Keratinocyte (primary cell): Measurements from ENCODE around the gene LPAR5. TPM values are rescaled to one million over a fixed set of nuclear protein-coding genes. Genes with fewer than 3 reads are reported as not detected.

Experiments used
- DNase-seq: peaks from one replicate; pipeline ENCODE4 v3.0.0-alpha.2; 2011; ENCODE audit warnings: low read depth, missing footprints, low spot score
- FAIRE-seq: peaks from 2 replicates; lab custom pipeline; 2011; peaks lifted over from hg19 to GRCh38; lab: Jason Lieb, UNC
- H2AFZ ChIP-seq: 2 replicates; pipeline ENCODE4 v1.6.0; 2012; ENCODE audit warnings: low read length, control low read depth, inconsistent platforms; ENCODE audit not compliant: control insufficient read depth
- H3K27ac ChIP-seq: 2 replicates; pipeline ENCODE4 v1.5.1; 2011; ENCODE audit warnings: low read length; ENCODE audit not compliant: control insufficient read depth, insufficient read depth
- H3K27me3 ChIP-seq: 3 replicates; pipeline ENCODE4 v1.6.0; 2011; ENCODE audit warnings: low read length; ENCODE audit not compliant: control insufficient read depth, insufficient read depth; ENCODE audit errors: extremely low read depth
- H3K36me3 ChIP-seq, 2 experiments: 2 replicates in 1 of 2; 3 replicates in 1 of 2; pipeline ENCODE4 v1.5.1; 2011; ENCODE audit warnings: low read length in 2 of 2, mild to moderate bottlenecking in 1 of 2; ENCODE audit not compliant: control insufficient read depth in 2 of 2, insufficient read depth in 2 of 2; ENCODE audit errors: extremely low read depth in 1 of 2
- H3K4me1 ChIP-seq: 3 replicates; pipeline ENCODE4 v1.5.1; 2011; ENCODE audit warnings: low read length; ENCODE audit not compliant: control insufficient read depth, insufficient read depth; ENCODE audit errors: extremely low read depth
- H3K4me2 ChIP-seq: 3 replicates; pipeline ENCODE4 v1.6.0; 2011; ENCODE audit warnings: low read depth, low read length; ENCODE audit not compliant: control insufficient read depth, insufficient read depth; ENCODE audit errors: extremely low read depth
- H3K4me3 ChIP-seq, 3 experiments: fragments of 200-600 bp in 1 of 3; sonication (generic) in 1 of 3; 2 replicates in 2 of 3; 3 replicates in 1 of 3; pipeline ENCODE4 v1.5.1; 2011 to 2016; ENCODE audit warnings: low read length in 3 of 3, mild to moderate bottlenecking in 3 of 3, control low read depth in 2 of 3, inconsistent platforms in 1 of 3, low read depth in 1 of 3, mixed read lengths in 1 of 3, mixed run types in 1 of 3, moderate library complexity in 1 of 3; ENCODE audit not compliant: control insufficient read depth in 2 of 3, insufficient read depth in 2 of 3; ENCODE audit errors: extremely low read depth in 1 of 3
- H3K79me2 ChIP-seq: 2 replicates; pipeline ENCODE4 v1.6.0; 2012; ENCODE audit warnings: low read length; ENCODE audit not compliant: control insufficient read depth, insufficient read depth
- H3K9ac ChIP-seq: 3 replicates; pipeline ENCODE4 v1.6.0; 2011; ENCODE audit warnings: low read length; ENCODE audit not compliant: control insufficient read depth, insufficient read depth; ENCODE audit errors: extremely low read depth
- H3K9me1 ChIP-seq: 3 replicates; pipeline ENCODE4 v1.6.0; 2011; ENCODE audit warnings: low read length; ENCODE audit not compliant: control insufficient read depth, insufficient read depth; ENCODE audit errors: extremely low read depth
- H3K9me3 ChIP-seq: 2 replicates; pipeline ENCODE4 v1.5.1; 2012; ENCODE audit warnings: low read depth, low read length; ENCODE audit not compliant: control insufficient read depth
- H4K20me1 ChIP-seq: 3 replicates; pipeline ENCODE4 v1.6.0; 2011; ENCODE audit warnings: low read length; ENCODE audit not compliant: control insufficient read depth, insufficient read depth; ENCODE audit errors: extremely low read depth
- EZH2 ChIP-seq: IDR thresholded peaks from one replicate; pipeline ENCODE4 v1.6.1; 2012; ENCODE audit warnings: inconsistent platforms, mild to moderate bottlenecking, low read length, moderate library complexity
- dilution Hi-C: fragments of 300-500 bp; cut with MboI; formaldehyde crosslinking; loops from one replicate; pipeline ENCODE4 v1.7.0; 2020; ENCODE audit warnings: low sequenced_read_pairs; ENCODE audit not compliant: extremely low pct_ligation_motif_present
- polyA plus RNA-seq, 5 experiments: library from polyadenylated mRNA; depleted of rRNA in 3 of 5; stranded (reverse) in 3 of 5; stranded (forward) in 1 of 5; unstranded in 1 of 5; fragments of >200 nt; gene quantifications; 1 replicate in 1 of 5; 2 replicates in 3 of 5; 3 replicates in 1 of 5; pipeline versions ENCODE4 v1.2.1 to v1.2.3, GENCODE V29; 2011 to 2012; ENCODE audit warnings: missing spikeins in 2 of 5, low read depth in 1 of 5, low replicate concordance in 1 of 5
- TF ChIP-seq, protein P1 (sequence below), 3 experiments: IDR thresholded peaks in 1 of 3; conservative IDR thresholded peaks in 1 of 3; optimal IDR thresholded peaks in 1 of 3; 2 replicates in 2 of 3; 3 replicates in 1 of 3; pipeline versions ENCODE3 to v1.5.1; 2011; ENCODE audit warnings: low read length in 3 of 3, mild to moderate bottlenecking in 3 of 3, moderate library complexity in 2 of 3, control low read depth in 1 of 3, inconsistent platforms in 1 of 3; ENCODE audit not compliant: insufficient read depth in 2 of 3; ENCODE audit errors: extremely low read depth in 1 of 3

LPAR5 gene
- polyA plus RNA-seq, 1 donor (not counting 4 experiments of a cell fraction or from before 2014, with no cell fraction given): 8.3 TPM

- no peaks in the 10 kb centered on the region for H3K9me1 ChIP-seq
- dilution Hi-C loops: no loop called here
- DNase-seq (no peak), FAIRE-seq (no peak)
- no peaks in the 10 kb centered on the region for H3K9me3 ChIP-seq
- H3K27me3 ChIP-seq: no peaks in the 10 kb centered on the region
- TF ChIP-seq, protein P1, sequence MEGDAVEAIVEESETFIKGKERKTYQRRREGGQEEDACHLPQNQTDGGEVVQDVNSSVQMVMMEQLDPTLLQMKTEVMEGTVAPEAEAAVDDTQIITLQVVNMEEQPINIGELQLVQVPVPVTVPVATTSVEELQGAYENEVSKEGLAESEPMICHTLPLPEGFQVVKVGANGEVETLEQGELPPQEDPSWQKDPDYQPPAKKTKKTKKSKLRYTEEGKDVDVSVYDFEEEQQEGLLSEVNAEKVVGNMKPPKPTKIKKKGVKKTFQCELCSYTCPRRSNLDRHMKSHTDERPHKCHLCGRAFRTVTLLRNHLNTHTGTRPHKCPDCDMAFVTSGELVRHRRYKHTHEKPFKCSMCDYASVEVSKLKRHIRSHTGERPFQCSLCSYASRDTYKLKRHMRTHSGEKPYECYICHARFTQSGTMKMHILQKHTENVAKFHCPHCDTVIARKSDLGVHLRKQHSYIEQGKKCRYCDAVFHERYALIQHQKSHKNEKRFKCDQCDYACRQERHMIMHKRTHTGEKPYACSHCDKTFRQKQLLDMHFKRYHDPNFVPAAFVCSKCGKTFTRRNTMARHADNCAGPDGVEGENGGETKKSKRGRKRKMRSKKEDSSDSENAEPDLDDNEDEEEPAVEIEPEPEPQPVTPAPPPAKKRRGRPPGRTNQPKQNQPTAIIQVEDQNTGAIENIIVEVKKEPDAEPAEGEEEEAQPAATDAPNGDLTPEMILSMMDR (optimal IDR thresholded peaks at IDR 0.05 in 1 of 3, IDR thresholded peaks at IDR 0.05 in 1 of 3, conservative IDR thresholded peaks at IDR 0.05 in 1 of 3; ENCODE audit: extremely low read depth in 1 of 3, insufficient read depth in 2 of 3, low read length in 3 of 3): no peak
- TF ChIP-seq EZH2: no peak
- H3K27ac ChIP-seq: no peak overlapping the region
- H3K4me3 ChIP-seq: no peak overlapping the region
- H4K20me1 ChIP-seq: no peaks in the 10 kb centered on the region
- peaks cover 3 to 4% of the 10 kb centered on the region in 2 experiments for H3K36me3 ChIP-seq
- H3K4me1 ChIP-seq: peaks cover 14% of the 10 kb centered on the region
- peaks cover 14% of the 10 kb centered on the region for H3K79me2 ChIP-seq
- no peak overlapping the region for H3K4me2 ChIP-seq
- no peak overlapping the region for H3K9ac ChIP-seq
- H2AFZ ChIP-seq: no peak overlapping the region
Measured at GRCh38 chr12:6627616-6628015, 8.1 kb downstream of the LPAR5 start.

DNA sequence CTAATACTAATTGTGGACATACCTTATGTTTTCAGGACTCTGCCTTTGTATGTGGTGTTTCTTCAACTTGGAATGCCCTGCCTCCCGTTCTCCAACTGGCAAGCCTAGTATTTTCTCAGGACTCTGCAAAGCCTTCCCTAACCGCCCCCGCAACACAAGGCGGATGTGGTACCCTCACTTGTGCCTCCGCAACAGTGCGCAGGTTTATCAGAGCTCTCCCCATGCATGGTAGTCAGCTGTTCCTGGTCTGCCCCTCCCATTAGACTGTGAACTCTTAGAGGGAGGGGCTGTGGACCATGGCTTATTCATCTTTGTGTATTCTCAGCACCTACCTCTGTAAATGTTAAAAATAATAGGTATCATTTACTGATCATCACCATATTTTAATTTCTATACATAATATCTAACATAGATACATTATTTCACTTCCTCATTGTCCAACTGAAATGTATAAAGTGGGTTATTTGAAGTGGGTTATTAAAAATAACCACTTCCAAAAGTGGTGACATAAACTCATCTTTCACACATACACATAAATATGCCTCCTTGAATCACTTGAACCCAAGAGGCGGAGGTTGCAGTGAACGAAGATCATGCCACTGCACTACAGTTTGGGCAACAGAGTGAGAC, 9.0 kb downstream of the LPAR5 start:
- Histone ChIP-seq H3K4me2 (no peak overlapping the region), H3K27me3 (no peaks in the 10 kb centered on the region), H3K9me1 (no peaks in the 10 kb centered on the region), H3K9ac (no peak overlapping the region), H4K20me1 (no peaks in the 10 kb centered on the region), H3K9me3 (no peaks in the 10 kb centered on the region), H3K36me3 (peaks cover 3 to 4% of the 10 kb centered on the region in 2 experiments), H3K79me2 (peaks cover 14% of the 10 kb centered on the region), H3K4me3 (no peak overlapping the region), H3K27ac (no peak overlapping the region), H3K4me1 (peaks cover 7% of the 10 kb centered on the region), H2AFZ (no peak overlapping the region)
- DNase-seq (no peak), FAIRE-seq (no peak)
- dilution Hi-C loops: no loop called here
- TF ChIP-seq, protein P1 (optimal IDR thresholded peaks at IDR 0.05 in 1 of 3, IDR thresholded peaks at IDR 0.05 in 1 of 3, conservative IDR thresholded peaks at IDR 0.05 in 1 of 3; ENCODE audit: extremely low read depth in 1 of 3, insufficient read depth in 2 of 3, low read length in 3 of 3): no peak
- TF ChIP-seq EZH2: no peak
